Body of pancreas (tissue), 4 donors: ENCODE measurements around the gene AGBL4.

Experiments
- CTCF ChIP-seq, 7 experiments: fragments of 450-650 bp in 4 of 7; fragments of 200-600 bp in 3 of 7; sonication (generic) in 3 of 7; IDR thresholded peaks; one replicate each; pipeline ENCODE4 v1.5.1; 2016 to 2019; ENCODE audit warnings: antibody characterized with exemption in 7 of 7
- POLR2A ChIP-seq, 3 donors: fragments of 450-650 bp; IDR thresholded peaks; one replicate each; pipeline ENCODE4 v1.6.1; 2016; ENCODE audit warnings: antibody characterized with exemption in 3 of 3, mild to moderate bottlenecking in 2 of 3

GRCh38 chr1:49111931-49112330 lies 911.8 kb downstream of the AGBL4 start:
- TF ChIP-seq CTCF (IDR thresholded peaks at IDR 0.05) (no peak), POLR2A (IDR thresholded peaks at IDR 0.05) (no peak)
